Raji (cell line): ENCODE data around the gene UGT1A4.

Experiments
- POLR2A ChIP-seq: IDR thresholded peaks from 2 replicates; pipeline ENCODE4 v1.6.1; 2011; ENCODE audit warnings: low read depth, low read length, control low read depth; ENCODE audit not compliant: insufficient read depth

The UGT1A4 gene

GRCh38 chr2:233792720-233793119 is 74.2 kb downstream of the UGT1A4 start:
- TF ChIP-seq POLR2A = no peak

GRCh38 chr2:233793465-233794127 is 75.1 kb downstream of the UGT1A4 start:
- no peak for TF ChIP-seq POLR2A

- no peak for TF ChIP-seq POLR2A
Measured at GRCh38 chr2:233794128-233794658, 75.7 kb downstream of the UGT1A4 start.

GRCh38 chr2:233795735-233796171 is 77.2 kb downstream of the UGT1A4 start:
- TF ChIP-seq POLR2A = no peak

- TF ChIP-seq POLR2A = no peak
Measured at GRCh38 chr2:233796254-233796653, 77.7 kb downstream of the UGT1A4 start.

GRCh38 chr2:233798335-233799086 is 80.0 kb downstream of the UGT1A4 start:
- TF ChIP-seq POLR2A = no peak

GRCh38 chr2:233799087-233799665 is 80.6 kb downstream of the UGT1A4 start:
- no peak for TF ChIP-seq POLR2A

GRCh38 chr2:233799716-233800115 is 81.2 kb downstream of the UGT1A4 start:
- TF ChIP-seq POLR2A = no peak

GRCh38 chr2:233800208-233800607 is 81.7 kb downstream of the UGT1A4 start:
- no peak for TF ChIP-seq POLR2A

- TF ChIP-seq POLR2A = no peak
Measured at GRCh38 chr2:233801357-233802131, 83.0 kb downstream of the UGT1A4 start.

- no peak for TF ChIP-seq POLR2A
Measured at GRCh38 chr2:233802132-233802815, 83.7 kb downstream of the UGT1A4 start.

GRCh38 chr2:233803292-233803911 is 84.9 kb downstream of the UGT1A4 start:
- TF ChIP-seq POLR2A = no peak

GRCh38 chr2:233803994-233804393 is 85.5 kb downstream of the UGT1A4 start:
- no peak for TF ChIP-seq POLR2A

GRCh38 chr2:233807215-233807865 is 88.8 kb downstream of the UGT1A4 start:
- no peak for TF ChIP-seq POLR2A
